Measurements from ENCODE around the gene TIMM17A.

DNA sequence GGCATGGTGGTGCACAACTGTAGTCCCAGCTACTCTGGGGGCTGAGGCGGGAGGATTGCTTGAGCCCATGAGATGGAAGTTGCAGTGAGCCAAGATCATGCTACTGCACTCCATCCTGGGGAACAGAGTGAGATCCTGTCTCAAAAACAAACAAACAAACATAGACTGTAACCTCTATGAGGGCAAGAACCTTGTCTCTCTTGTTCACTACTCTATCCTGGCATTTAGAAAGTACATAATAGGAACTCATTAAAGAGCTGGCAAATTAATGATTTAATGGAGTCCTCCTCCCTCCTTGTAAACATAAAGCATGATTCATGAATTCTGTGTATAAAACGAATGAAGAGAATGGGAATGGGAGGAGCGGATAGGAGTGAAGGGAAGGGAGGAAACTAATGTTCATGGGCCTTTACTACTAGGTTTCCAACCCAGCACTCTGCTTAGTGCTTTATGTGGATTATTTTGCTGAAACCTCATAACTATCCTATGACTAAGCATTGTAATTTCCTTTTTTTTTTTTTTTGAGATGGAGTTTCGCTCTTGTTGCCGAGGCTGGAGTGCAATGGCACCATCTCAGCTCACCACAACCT lies 17.6 kb upstream of the TIMM17A start:
- TF ChIP-seq YY1 (IDR thresholded peaks at IDR 0.05; ENCODE audit: low read depth) (no peak), RAD21 (IDR thresholded peaks at IDR 0.05; ENCODE audit: low read depth) (no peak), CEBPB (IDR thresholded peaks at IDR 0.05) (no peak), TAF1 (IDR thresholded peaks at IDR 0.05; ENCODE audit: low read depth) (no peak), EGR1 (IDR thresholded peaks at IDR 0.05) (no peak), REST (IDR thresholded peaks at IDR 0.05; ENCODE audit: low read depth) (no peak)
- TF ChIP-seq, protein P1, sequence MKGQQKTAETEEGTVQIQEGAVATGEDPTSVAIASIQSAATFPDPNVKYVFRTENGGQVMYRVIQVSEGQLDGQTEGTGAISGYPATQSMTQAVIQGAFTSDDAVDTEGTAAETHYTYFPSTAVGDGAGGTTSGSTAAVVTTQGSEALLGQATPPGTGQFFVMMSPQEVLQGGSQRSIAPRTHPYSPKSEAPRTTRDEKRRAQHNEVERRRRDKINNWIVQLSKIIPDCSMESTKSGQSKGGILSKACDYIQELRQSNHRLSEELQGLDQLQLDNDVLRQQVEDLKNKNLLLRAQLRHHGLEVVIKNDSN (IDR thresholded peaks at IDR 0.05) = no peak
- TF ChIP-seq, protein P2, sequence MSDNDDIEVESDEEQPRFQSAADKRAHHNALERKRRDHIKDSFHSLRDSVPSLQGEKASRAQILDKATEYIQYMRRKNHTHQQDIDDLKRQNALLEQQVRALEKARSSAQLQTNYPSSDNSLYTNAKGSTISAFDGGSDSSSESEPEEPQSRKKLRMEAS (IDR thresholded peaks at IDR 0.05) = no peak
